SK-N-SH (cell line): ENCODE results near the gene ADAMTS3. TPM values are rescaled to one million over a fixed set of nuclear protein-coding genes. Genes with fewer than 3 reads are reported as not detected.
"Not testable (repeated sequence)": the region's sequence is repeated elsewhere in the genome, so short reads cannot be mapped to it uniquely, and the experiment has no call there.

Experiments used
- CTCF ChIA-PET: fragments of 300-600, 350-600 bp; formaldehyde crosslinking; extraction: SDS; loops from one replicate; lab custom pipeline; 2021; lab: Yijun Ruan, JAX
- POLR2A ChIA-PET: fragments of 350-600 bp; sonication (Branson Sonifier 250); formaldehyde crosslinking; extraction: SDS; loops from one replicate; lab custom pipeline; 2020; ENCODE audit warnings: antibody characterized with exemption, inconsistent platforms; lab: Yijun Ruan, JAX
- DNase-seq: peaks from one replicate; pipeline ENCODE4 v3.0.0; 2012
- H2AFZ ChIP-seq: fragments of 200-600 bp; sonication (generic); 2 replicates; pipeline ENCODE4 v1.8.1; 2016; ENCODE audit warnings: antibody characterized with exemption, mild to moderate bottlenecking, low read depth
- H3F3A ChIP-seq: fragments of 200-600 bp; sonication (generic); replicated peaks from 2 replicates; pipeline ENCODE3; 2016; ENCODE audit warnings: antibody characterized with exemption, mild to moderate bottlenecking; ENCODE audit not compliant: insufficient read depth
- H3K27ac ChIP-seq, 2 experiments: fragments of 200-500 bp in 1 of 2; fragments of 200-600 bp in 1 of 2; sonication (Bioruptor generic) in 1 of 2; sonication (generic), shearing (Covaris generic) in 1 of 2; 2 replicates each; pipeline versions ENCODE4 v1.5.1 to v1.6.1; 2014 to 2016; ENCODE audit warnings: low read depth in 2 of 2, inconsistent platforms in 1 of 2, low read length in 1 of 2, mild to moderate bottlenecking in 1 of 2, mixed read lengths in 1 of 2
- H3K27me3 ChIP-seq: fragments of 200-600 bp; sonication (generic), shearing (Covaris generic); 2 replicates; pipeline ENCODE4 v1.6.1; 2016; ENCODE audit warnings: mixed run types; ENCODE audit not compliant: insufficient read depth
- H3K36me3 ChIP-seq, 2 experiments: fragments of 200-500 bp in 1 of 2; fragments of 200-600 bp in 1 of 2; sonication (Bioruptor generic) in 1 of 2; sonication (generic) in 1 of 2; replicated peaks in 1 of 2; 2 replicates each; pipeline versions ENCODE3 to v1.5.1; 2014 to 2016; ENCODE audit warnings: low read length in 1 of 2, mild to moderate bottlenecking in 1 of 2; ENCODE audit not compliant: insufficient read depth in 2 of 2, control insufficient read depth in 1 of 2
- H3K4me1 ChIP-seq, 2 experiments: fragments of 200-500 bp in 1 of 2; fragments of 200-600 bp in 1 of 2; sonication (Bioruptor generic) in 1 of 2; sonication (generic), shearing (Covaris generic) in 1 of 2; 2 replicates each; pipeline versions ENCODE4 v1.5.1 to v1.6.1; 2014 to 2016; ENCODE audit warnings: low read depth in 1 of 2, low read length in 1 of 2, mixed run types in 1 of 2; ENCODE audit not compliant: insufficient read depth in 2 of 2, control insufficient read depth in 1 of 2
- H3K4me2 ChIP-seq: fragments of 200-600 bp; sonication (generic), shearing (Covaris generic); 2 replicates; pipeline ENCODE4 v1.6.1; 2017; ENCODE audit warnings: mixed run types
- H3K4me3 ChIP-seq, 2 experiments: fragments of 200-500 bp in 1 of 2; fragments of 200-600 bp in 1 of 2; sonication (Bioruptor generic) in 1 of 2; sonication (generic), shearing (Covaris generic) in 1 of 2; 2 replicates each; pipeline versions ENCODE4 v1.5.1 to v1.8.1; 2014 to 2016; ENCODE audit warnings: low read depth in 2 of 2, inconsistent platforms in 1 of 2, low read length in 1 of 2, mild to moderate bottlenecking in 1 of 2, mixed read lengths in 1 of 2, moderate library complexity in 1 of 2
- H3K79me2 ChIP-seq: fragments of 200-600 bp; sonication (generic); 2 replicates; pipeline ENCODE4 v1.8.1; 2017; ENCODE audit warnings: mild to moderate bottlenecking; ENCODE audit not compliant: insufficient read depth
- H3K9ac ChIP-seq: fragments of 200-600 bp; sonication (generic); 2 replicates; pipeline ENCODE4 v1.6.1; 2017; ENCODE audit warnings: mixed run types
- H3K9me2 ChIP-seq: fragments of 200-600 bp; sonication (generic); 2 replicates; pipeline ENCODE4 v1.6.1; 2017; ENCODE audit warnings: mixed run types
- H3K9me3 ChIP-seq: fragments of 200-600 bp; sonication (generic); 2 replicates; pipeline ENCODE4 v1.6.1; 2017; ENCODE audit warnings: mixed run types, mild to moderate bottlenecking, moderate library complexity
- H4K20me1 ChIP-seq: fragments of 200-600 bp; sonication (generic); 2 replicates; pipeline ENCODE4 v1.6.1; 2017; ENCODE audit warnings: mild to moderate bottlenecking, mixed run types; ENCODE audit not compliant: insufficient read depth
- ELF1 ChIP-seq: IDR thresholded peaks from 2 replicates; pipeline ENCODE4 v1.4.0; 2012
- EP300 ChIP-seq, 2 experiments: IDR thresholded peaks; 2 replicates each; pipeline versions ENCODE4 v1.4.0 to v1.6.1; 2012; ENCODE audit warnings: borderline replicate concordance in 1 of 2, low read depth in 1 of 2, low read length in 1 of 2
- FOSL2 ChIP-seq: IDR thresholded peaks from 2 replicates; pipeline ENCODE4 v1.4.0; 2012; ENCODE audit warnings: low read depth, mild to moderate bottlenecking, moderate library complexity, borderline replicate concordance
- GATA2 ChIP-seq: sonication (generic); formaldehyde crosslinking; IDR thresholded peaks from 2 replicates; pipeline ENCODE4 v1.5.0; 2020; ENCODE audit warnings: mild to moderate bottlenecking, missing genetic modification reagents
- RAD21 ChIP-seq: IDR thresholded peaks from 2 replicates; pipeline ENCODE4 v1.6.1; 2012; ENCODE audit warnings: mild to moderate bottlenecking, low read length
- RXRA ChIP-seq: IDR thresholded peaks from 2 replicates; pipeline ENCODE4 v1.4.0; 2012; ENCODE audit warnings: low read depth, mild to moderate bottlenecking, borderline replicate concordance
- TCF12 ChIP-seq: IDR thresholded peaks from 2 replicates; pipeline ENCODE4 v1.4.0; 2012
- WGBS: methylation state at CpG from one replicate; pipeline ENCODE4 v1.1.6; 2017; ENCODE audit warnings: low lambda C conversion rate; 5-methylcytosine and 5-hydroxymethylcytosine counted together
- polyA plus RNA-seq, 3 experiments: library from polyadenylated mRNA; depleted of rRNA; stranded (reverse); fragments of >200 nt; gene quantifications; 2 replicates each; pipeline ENCODE4 v1.2.3, GENCODE V29; 2012
- TF ChIP-seq, protein P1 (sequence below): IDR thresholded peaks from 2 replicates; pipeline ENCODE4; 2012
- TF ChIP-seq, protein P2 (sequence below): IDR thresholded peaks from 2 replicates; pipeline ENCODE4 v1.4.0; 2012; ENCODE audit warnings: low read depth, borderline replicate concordance
- TF ChIP-seq, protein P3 (sequence below): fragments of 150-350 bp; IDR thresholded peaks from 2 replicates; pipeline ENCODE4 v1.6.1; 2016; ENCODE audit warnings: mild to moderate bottlenecking, low read depth, low read length
- TF ChIP-seq, protein P4 (sequence below): IDR thresholded peaks from 2 replicates; pipeline ENCODE4 v1.6.1; 2012; ENCODE audit warnings: mild to moderate bottlenecking, low read depth, low read length, moderate library complexity
- TF ChIP-seq, protein P5 (sequence below): fragments of 150-350 bp; IDR thresholded peaks from 2 replicates; pipeline ENCODE4 v1.6.1; 2017; ENCODE audit warnings: antibody characterized with exemption, low read length, low read depth, borderline replicate concordance

The ADAMTS3 gene
- polyA plus RNA-seq, 1 of the 3 experiments (the other 2 are of a cell fraction) = 0.99 TPM

DNA sequence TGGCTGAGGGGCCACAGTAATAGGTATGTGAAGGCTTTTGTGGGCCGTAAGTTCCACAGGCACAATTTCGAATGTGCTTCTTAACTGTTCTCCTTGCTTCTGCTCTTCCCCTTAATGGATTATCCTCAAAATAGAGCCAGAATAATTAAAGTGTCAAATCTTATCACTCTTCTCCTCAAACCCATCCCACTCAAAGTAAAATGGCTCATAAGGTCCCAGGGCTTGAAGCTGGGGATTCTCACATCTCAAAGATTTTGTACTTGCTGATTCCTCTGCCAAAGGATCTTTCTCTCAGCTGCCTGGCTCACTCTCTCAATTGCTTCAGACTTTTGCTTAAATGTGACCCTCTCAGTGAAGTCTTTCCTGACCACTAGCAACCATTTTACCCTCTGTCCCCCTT lies 16.6 kb downstream of the ADAMTS3 start (continued):
- TF ChIP-seq, protein P1, sequence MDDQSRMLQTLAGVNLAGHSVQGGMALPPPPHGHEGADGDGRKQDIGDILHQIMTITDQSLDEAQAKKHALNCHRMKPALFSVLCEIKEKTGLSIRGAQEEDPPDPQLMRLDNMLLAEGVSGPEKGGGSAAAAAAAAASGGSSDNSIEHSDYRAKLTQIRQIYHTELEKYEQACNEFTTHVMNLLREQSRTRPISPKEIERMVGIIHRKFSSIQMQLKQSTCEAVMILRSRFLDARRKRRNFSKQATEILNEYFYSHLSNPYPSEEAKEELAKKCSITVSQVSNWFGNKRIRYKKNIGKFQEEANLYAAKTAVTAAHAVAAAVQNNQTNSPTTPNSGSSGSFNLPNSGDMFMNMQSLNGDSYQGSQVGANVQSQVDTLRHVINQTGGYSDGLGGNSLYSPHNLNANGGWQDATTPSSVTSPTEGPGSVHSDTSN = no peak
- TF ChIP-seq FOSL2 = no peak
- no peak for TF ChIP-seq ELF1

DNA sequence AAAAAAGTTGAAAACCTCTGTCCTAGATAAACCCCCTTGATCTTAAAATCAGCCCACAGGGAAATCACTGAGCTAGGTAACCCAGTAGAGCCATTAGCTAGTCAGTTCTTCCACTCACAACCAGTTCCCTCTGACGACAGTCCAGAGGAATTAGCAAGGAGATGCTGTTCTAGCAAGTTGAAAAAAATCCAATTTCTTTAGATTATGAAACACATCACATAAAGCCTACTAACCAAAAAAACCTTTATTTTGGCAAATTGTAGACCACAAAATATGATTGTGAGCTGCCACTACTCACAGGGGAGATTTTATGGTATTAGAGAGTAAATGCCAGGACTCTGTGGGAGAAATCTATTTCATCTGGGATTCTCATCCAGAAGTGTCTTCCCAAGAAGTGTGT lies 22.6 kb downstream of the ADAMTS3 start:
- 88% methylated on average over 1 of the region's 1 CpG for WGBS
- DNase-seq = no peak
- Histone ChIP-seq H3K36me3 (peaks cover 0 to 2% of the 10 kb centered on the region in 2 experiments), H3F3A (no peaks in the 10 kb centered on the region), H3K4me2 (no peak overlapping the region), H4K20me1 (no peaks in the 10 kb centered on the region), H3K4me1 (no peaks in the 10 kb centered on the region), H3K27me3 (no peaks in the 10 kb centered on the region), H3K9me2 (no peaks in the 10 kb centered on the region), H3K9me3 (no peaks in the 10 kb centered on the region), H2AFZ (no peak overlapping the region), H3K4me3 (no peak overlapping the region), H3K27ac (no peak overlapping the region), H3K79me2 (no peaks in the 10 kb centered on the region), H3K9ac (no peak overlapping the region)
- ChIA-PET CTCF (interaction anchor here (1.4 to 1.6 kb wide), 3 partner anchors 10 to 21 kb away, joined by 3 to 10 read pairs (median 4); no protein-coding TSS in a partner anchor), POLR2A (no interaction called here)
- TF ChIP-seq, protein P2, sequence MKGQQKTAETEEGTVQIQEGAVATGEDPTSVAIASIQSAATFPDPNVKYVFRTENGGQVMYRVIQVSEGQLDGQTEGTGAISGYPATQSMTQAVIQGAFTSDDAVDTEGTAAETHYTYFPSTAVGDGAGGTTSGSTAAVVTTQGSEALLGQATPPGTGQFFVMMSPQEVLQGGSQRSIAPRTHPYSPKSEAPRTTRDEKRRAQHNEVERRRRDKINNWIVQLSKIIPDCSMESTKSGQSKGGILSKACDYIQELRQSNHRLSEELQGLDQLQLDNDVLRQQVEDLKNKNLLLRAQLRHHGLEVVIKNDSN = no peak
- TF ChIP-seq, protein P3, sequence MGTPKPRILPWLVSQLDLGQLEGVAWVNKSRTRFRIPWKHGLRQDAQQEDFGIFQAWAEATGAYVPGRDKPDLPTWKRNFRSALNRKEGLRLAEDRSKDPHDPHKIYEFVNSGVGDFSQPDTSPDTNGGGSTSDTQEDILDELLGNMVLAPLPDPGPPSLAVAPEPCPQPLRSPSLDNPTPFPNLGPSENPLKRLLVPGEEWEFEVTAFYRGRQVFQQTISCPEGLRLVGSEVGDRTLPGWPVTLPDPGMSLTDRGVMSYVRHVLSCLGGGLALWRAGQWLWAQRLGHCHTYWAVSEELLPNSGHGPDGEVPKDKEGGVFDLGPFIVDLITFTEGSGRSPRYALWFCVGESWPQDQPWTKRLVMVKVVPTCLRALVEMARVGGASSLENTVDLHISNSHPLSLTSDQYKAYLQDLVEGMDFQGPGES = no peak
- TF ChIP-seq, protein P4, sequence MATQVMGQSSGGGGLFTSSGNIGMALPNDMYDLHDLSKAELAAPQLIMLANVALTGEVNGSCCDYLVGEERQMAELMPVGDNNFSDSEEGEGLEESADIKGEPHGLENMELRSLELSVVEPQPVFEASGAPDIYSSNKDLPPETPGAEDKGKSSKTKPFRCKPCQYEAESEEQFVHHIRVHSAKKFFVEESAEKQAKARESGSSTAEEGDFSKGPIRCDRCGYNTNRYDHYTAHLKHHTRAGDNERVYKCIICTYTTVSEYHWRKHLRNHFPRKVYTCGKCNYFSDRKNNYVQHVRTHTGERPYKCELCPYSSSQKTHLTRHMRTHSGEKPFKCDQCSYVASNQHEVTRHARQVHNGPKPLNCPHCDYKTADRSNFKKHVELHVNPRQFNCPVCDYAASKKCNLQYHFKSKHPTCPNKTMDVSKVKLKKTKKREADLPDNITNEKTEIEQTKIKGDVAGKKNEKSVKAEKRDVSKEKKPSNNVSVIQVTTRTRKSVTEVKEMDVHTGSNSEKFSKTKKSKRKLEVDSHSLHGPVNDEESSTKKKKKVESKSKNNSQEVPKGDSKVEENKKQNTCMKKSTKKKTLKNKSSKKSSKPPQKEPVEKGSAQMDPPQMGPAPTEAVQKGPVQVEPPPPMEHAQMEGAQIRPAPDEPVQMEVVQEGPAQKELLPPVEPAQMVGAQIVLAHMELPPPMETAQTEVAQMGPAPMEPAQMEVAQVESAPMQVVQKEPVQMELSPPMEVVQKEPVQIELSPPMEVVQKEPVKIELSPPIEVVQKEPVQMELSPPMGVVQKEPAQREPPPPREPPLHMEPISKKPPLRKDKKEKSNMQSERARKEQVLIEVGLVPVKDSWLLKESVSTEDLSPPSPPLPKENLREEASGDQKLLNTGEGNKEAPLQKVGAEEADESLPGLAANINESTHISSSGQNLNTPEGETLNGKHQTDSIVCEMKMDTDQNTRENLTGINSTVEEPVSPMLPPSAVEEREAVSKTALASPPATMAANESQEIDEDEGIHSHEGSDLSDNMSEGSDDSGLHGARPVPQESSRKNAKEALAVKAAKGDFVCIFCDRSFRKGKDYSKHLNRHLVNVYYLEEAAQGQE = no peak
- TF ChIP-seq ELF1 = no peak
- TF ChIP-seq EP300 (IDR thresholded peaks at IDR 0.05; ENCODE audit: borderline replicate concordance in 1 of 2, low read depth in 1 of 2, low read length in 1 of 2) = no peak
- TF ChIP-seq, protein P5, sequence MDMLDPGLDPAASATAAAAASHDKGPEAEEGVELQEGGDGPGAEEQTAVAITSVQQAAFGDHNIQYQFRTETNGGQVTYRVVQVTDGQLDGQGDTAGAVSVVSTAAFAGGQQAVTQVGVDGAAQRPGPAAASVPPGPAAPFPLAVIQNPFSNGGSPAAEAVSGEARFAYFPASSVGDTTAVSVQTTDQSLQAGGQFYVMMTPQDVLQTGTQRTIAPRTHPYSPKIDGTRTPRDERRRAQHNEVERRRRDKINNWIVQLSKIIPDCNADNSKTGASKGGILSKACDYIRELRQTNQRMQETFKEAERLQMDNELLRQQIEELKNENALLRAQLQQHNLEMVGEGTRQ = no peak
- no peak for TF ChIP-seq RXRA
- TF ChIP-seq GATA2 (CRISPR knock-in tag) = no peak
- no peak for TF ChIP-seq TCF12
- TF ChIP-seq RAD21 = no peak

DNA sequence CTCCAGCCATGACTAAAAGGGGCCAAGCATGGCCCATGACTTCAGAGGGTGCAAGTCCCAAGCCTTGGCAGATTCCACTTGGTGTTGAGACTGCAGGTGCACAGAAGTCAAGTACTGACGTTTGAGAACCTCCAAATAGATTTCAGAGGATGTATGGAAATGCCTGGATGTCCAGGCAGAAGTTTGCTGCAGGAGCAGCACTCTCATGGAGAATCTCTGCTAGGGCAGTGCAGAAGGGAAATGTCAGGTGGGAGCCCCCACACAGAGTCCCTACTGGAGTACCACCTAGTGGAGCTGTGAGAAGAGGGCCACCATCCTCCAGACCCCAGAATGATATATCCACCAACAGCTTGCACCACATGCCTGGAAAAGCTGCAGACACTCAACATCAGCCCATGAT lies 28.3 kb downstream of the ADAMTS3 start:
- 13% methylated on average over 1 of the region's 1 CpG for WGBS
- CTCF ChIA-PET, H3K9me3 ChIP-seq, H3K27ac ChIP-seq, H3K9ac ChIP-seq, H3K4me3 ChIP-seq, H3K27me3 ChIP-seq, H3K9me2 ChIP-seq, H4K20me1 ChIP-seq, POLR2A ChIA-PET, H3K4me1 ChIP-seq, H3F3A ChIP-seq, H2AFZ ChIP-seq, H3K4me2 ChIP-seq, H3K79me2 ChIP-seq, DNase-seq, H3K36me3 ChIP-seq: not testable (repeated sequence)
